Measurements from ENCODE around the gene MICB.

MICB gene

DNA sequence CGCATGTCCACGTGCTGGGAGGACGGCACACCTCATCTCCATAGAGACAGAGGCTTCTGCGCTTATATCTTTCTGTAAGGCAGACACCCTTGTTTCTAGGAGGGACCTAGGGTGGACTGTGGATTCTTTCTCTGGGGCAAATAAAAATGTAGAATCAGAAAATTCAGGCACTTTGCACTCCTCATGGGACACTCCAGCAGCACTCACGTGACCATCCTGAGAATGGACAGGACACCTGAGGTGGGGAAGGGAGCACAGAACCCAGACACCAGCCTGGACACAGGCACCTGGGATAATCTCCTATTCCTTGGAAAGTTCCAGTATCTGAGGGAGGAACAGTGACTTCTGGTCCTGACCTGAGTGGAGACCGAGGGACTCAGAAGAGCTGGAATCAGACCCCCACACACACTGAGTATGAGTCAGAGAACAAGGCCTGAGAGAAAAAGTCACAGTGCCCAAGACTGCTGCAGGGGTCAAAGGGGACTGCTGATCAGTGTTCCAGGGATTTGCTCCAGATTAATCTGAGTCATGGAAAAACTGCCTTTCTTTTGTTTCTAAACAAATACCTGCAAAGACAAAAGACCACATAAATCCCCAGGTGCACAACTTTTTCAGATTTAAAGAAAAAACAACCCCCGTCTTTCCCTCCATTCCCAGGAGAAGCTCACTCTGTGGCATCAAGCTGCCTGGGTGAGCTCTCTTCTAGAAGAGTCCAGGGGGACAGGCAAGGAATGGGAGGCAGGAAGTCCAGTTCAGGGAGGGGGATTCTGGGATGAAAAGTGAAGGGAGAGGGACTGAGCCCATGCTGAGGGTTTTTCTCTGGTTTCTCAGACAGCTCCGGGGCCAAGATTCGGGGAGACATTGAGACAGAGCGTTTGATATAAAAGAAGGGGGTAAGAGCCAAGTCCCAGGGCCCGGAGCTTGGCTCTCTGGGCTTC lies 35.6 kb upstream of the MICB start:
- CTCF ChIA-PET: interaction anchor here (0.9 kb wide), 1 partner anchor 16 kb away, joined by 3 read pairs; no protein-coding TSS in a partner anchor
- H3K27ac ChIP-seq (ENCODE audit: insufficient read depth in 1 of 2, low read depth in 1 of 2, low read length in 2 of 2, poor library complexity in 1 of 2, severe bottlenecking in 2 of 2): peak overlapping the region; percentile 59 to 87
- H3K9me3 ChIP-seq (ENCODE audit: control extremely low read depth in 1 of 5, control insufficient read depth in 4 of 5, insufficient read depth in 2 of 5, low read depth in 1 of 5, low read length in 4 of 5): no peaks in the 10 kb centered on the region
- 69% methylated on average over 8 of the region's 11 CpGs for WGBS (ENCODE audit: insufficient coverage)
- H3K27me3 ChIP-seq (replicated peaks in 2 of 5; ENCODE audit: control insufficient read depth in 4 of 5, insufficient read depth in 5 of 5, low read length in 4 of 5): no peaks in the 10 kb centered on the region
- H3K4me3 ChIP-seq (ENCODE audit: control insufficient read depth in 1 of 7, extremely low read depth in 1 of 7, insufficient read depth in 4 of 7, low read depth in 2 of 7, low read length in 6 of 7): peak overlapping the region; percentile 56 to 94 (median 69)
- DNase-seq: no peak
- POLR2A ChIA-PET: interaction anchor here (0.6 kb wide), 1 partner anchor 250 kb away, joined by 3 read pairs; no protein-coding TSS in a partner anchor
- H3K36me3 ChIP-seq (ENCODE audit: control insufficient read depth in 4 of 4, insufficient read depth in 4 of 4, low read length in 3 of 4): peaks cover 0 to 9% (median 4%) of the 10 kb centered on the region in 4 experiments
- peaks cover 0 to 29% (median 13%) of the 10 kb centered on the region in 4 experiments for H3K4me1 ChIP-seq (ENCODE audit: control extremely low read depth in 1 of 4, control insufficient read depth in 4 of 4, insufficient read depth in 4 of 4, low read length in 3 of 4)

DNA sequence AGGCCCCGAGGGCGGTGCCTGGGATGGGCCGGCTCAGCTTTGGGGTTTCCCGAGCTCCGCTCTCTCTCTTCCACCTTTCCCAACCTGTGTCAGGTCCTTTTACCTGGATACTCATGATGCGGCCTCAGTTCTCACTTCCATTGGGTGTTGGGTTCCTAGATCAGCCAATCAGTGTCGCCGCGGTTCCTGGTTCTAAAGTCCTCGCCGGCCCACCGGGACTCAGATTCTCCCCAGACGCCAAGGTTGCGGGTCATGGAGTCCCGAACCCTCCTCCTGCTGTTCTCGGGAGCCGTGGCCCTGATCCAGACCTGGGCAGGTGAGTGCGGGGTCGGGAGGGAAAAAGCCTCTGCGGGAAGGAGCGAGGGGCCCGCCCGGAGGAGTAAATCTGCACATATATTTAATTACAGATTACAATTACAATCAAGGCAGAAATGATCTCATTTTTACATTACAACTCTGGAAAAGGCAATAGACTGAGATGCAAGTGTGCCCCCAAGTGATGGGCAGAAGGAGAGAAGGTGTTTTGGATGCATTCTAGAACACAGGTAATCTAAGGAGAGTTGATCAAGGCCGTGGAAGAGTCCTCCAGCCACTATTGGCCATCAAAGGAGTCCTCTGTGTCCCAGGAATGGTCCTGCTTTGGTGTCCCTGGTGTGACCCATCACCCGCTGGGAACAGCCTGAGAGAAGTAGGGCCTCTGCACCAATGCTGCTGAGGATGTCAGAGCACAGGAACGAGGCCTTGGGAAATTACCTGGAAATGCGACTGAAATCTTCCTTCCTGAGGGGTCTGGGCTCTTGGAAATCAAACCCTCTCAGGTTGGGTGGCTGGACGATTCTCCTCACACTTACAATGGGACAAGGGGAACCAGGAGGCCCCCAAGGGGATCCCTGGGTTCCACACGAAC lies 34.7 kb upstream of the MICB start:
- H3K4me1 ChIP-seq (ENCODE audit: control extremely low read depth in 1 of 4, control insufficient read depth in 4 of 4, insufficient read depth in 4 of 4, low read length in 3 of 4): peaks cover 0 to 29% (median 13%) of the 10 kb centered on the region in 4 experiments
- CTCF ChIA-PET: interaction anchor here (0.9 kb wide), 1 partner anchor 15 kb away, joined by 3 read pairs; no protein-coding TSS in a partner anchor
- H3K4me3 ChIP-seq (ENCODE audit: control insufficient read depth in 1 of 7, extremely low read depth in 1 of 7, insufficient read depth in 4 of 7, low read depth in 2 of 7, low read length in 6 of 7): peak overlapping the region; percentile 56 to 94 (median 69)
- POLR2A ChIA-PET: interaction anchor here (0.6 kb wide), 1 partner anchor 251 kb away, joined by 3 read pairs; no protein-coding TSS in a partner anchor
- 8% methylated on average over 18 of the region's 29 CpGs for WGBS (ENCODE audit: insufficient coverage)
- peaks cover 0 to 13% (median 6%) of the 10 kb centered on the region in 4 experiments for H3K36me3 ChIP-seq (ENCODE audit: control insufficient read depth in 4 of 4, insufficient read depth in 4 of 4, low read length in 3 of 4)
- H3K27me3 ChIP-seq (replicated peaks in 2 of 5; ENCODE audit: control insufficient read depth in 4 of 5, insufficient read depth in 5 of 5, low read length in 4 of 5): no peaks in the 10 kb centered on the region
- no peaks in the 10 kb centered on the region for H3K9me3 ChIP-seq (ENCODE audit: control extremely low read depth in 1 of 5, control insufficient read depth in 4 of 5, insufficient read depth in 2 of 5, low read depth in 1 of 5, low read length in 4 of 5)
- peak; percentile 82 to 92 (median 87) for DNase-seq
- H3K27ac ChIP-seq (ENCODE audit: insufficient read depth in 1 of 2, low read depth in 1 of 2, low read length in 2 of 2, poor library complexity in 1 of 2, severe bottlenecking in 2 of 2): peak overlapping the region; percentile 59 to 87

DNA sequence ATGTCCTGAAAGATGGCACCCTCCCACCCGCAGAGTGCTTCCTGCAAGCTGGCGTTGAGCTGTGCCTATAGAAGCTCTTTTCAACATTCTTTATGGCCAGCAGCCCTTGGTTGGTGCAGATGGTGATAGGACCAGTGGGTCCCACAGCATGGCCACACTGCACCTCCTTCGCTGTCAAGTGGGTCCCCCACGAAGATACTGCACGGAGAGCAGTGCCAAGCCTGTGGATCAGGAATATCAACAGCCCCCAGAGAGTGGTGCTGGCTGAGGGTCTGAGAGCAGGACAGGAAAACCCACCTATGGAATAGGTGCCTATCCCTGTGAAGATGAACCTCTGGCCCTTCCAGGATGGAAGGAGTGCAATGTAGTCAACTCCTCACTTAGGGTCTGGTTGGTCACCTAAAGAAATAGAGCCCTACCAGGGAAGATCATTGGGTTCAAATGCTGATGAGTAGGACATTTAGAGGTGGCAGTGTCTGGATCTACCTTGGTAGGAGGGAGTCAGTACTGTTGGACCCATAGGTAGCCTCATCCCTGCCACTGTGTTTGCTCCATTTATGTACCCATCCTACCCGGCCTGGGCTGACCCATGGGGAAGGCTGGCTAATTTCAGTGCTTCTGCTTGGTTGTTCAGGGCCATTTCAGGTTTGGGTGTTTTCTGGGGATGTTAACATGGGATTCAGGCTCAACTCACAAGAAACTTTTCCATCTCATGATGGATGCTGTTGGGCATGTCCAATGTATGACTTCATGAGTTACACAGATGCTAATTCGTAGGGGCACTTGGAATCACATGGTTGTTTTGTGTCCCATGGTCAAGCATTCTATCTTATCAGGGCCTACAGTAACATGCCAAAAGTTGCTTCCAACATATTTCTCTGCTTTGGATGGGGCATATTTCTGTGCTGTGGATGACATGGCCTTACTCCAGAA lies 33.4 kb upstream of the MICB start:
- no peak for DNase-seq
- Histone ChIP-seq H3K27me3 (replicated peaks in 2 of 5; ENCODE audit: control insufficient read depth in 4 of 5, insufficient read depth in 5 of 5, low read length in 4 of 5) (no peaks in the 10 kb centered on the region), H3K27ac (ENCODE audit: insufficient read depth in 1 of 2, low read depth in 1 of 2, low read length in 2 of 2, poor library complexity in 1 of 2, severe bottlenecking in 2 of 2) (no peak overlapping the region), H3K4me3 (ENCODE audit: control insufficient read depth in 1 of 7, extremely low read depth in 1 of 7, insufficient read depth in 4 of 7, low read depth in 2 of 7, low read length in 6 of 7) (peak overlapping the region in 4 of 7 experiments; percentile 64 to 94 (median 78)), H3K4me1 (ENCODE audit: control extremely low read depth in 1 of 4, control insufficient read depth in 4 of 4, insufficient read depth in 4 of 4, low read length in 3 of 4) (peaks cover 0 to 29% (median 13%) of the 10 kb centered on the region in 4 experiments), H3K36me3 (ENCODE audit: control insufficient read depth in 4 of 4, insufficient read depth in 4 of 4, low read length in 3 of 4) (peaks cover 0 to 14% (median 6%) of the 10 kb centered on the region in 4 experiments), H3K9me3 (ENCODE audit: control extremely low read depth in 1 of 5, control insufficient read depth in 4 of 5, insufficient read depth in 2 of 5, low read depth in 1 of 5, low read length in 4 of 5) (no peaks in the 10 kb centered on the region)
- ChIA-PET POLR2A (no interaction called here), CTCF (no interaction called here)
- 100% methylated on average over 6 of the region's 7 CpGs for WGBS (ENCODE audit: insufficient coverage)

DNA sequence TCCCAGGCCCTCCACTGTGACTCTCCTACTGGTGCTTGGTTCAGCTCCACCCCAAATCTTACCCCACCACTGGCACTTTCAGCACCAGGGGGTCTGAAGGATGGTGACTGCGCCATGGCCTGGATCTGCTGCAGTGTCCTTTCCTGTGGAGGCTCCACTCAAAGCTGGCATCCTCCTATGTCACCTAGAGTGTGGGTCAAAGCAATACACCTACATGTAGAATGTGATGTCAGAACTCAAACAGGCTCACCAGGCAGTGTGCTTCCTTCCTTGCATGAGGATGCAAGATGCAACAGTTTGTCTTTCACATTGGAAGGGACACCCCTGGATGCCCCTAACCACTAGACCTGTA lies 32.8 kb upstream of the MICB start:
- H3K4me3 ChIP-seq (ENCODE audit: control insufficient read depth in 1 of 7, extremely low read depth in 1 of 7, insufficient read depth in 4 of 7, low read depth in 2 of 7, low read length in 6 of 7): peak overlapping the region in 1 of 7 experiments; percentile 94
- CTCF ChIA-PET: no interaction called here

DNA sequence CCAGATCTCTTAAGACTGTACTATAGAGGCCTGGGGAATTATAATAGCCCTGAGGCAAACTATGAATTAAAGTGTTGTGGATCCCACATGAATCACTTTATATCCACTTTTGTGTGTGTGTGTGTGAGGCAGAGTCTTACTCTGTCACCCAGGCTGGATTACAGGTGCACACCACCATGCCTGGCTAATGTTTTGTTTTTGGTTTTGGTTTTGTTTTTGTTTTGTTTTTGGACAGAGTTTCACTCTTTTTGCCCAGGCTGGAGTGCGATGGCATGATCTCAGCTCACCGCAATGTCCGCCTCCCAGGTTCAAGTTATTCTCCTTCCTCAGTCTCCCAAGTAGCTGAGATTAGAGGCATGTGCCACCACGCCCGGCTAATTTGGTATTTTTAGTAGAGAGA lies 32.2 kb upstream of the MICB start:
- no peak overlapping the region for H3K27ac ChIP-seq (ENCODE audit: insufficient read depth in 1 of 2, low read depth in 1 of 2, low read length in 2 of 2, poor library complexity in 1 of 2, severe bottlenecking in 2 of 2)
- peaks cover 0 to 14% (median 6%) of the 10 kb centered on the region in 4 experiments for H3K36me3 ChIP-seq (ENCODE audit: control insufficient read depth in 4 of 4, insufficient read depth in 4 of 4, low read length in 3 of 4)
- DNase-seq: peak in 1 of 3 donors; percentile 20
- CTCF ChIA-PET: no interaction called here
- no peaks in the 10 kb centered on the region for H3K27me3 ChIP-seq (replicated peaks in 2 of 5; ENCODE audit: control insufficient read depth in 4 of 5, insufficient read depth in 5 of 5, low read length in 4 of 5)
- POLR2A ChIA-PET: no interaction called here
- H3K4me3 ChIP-seq (ENCODE audit: control insufficient read depth in 1 of 7, extremely low read depth in 1 of 7, insufficient read depth in 4 of 7, low read depth in 2 of 7, low read length in 6 of 7): no peak overlapping the region
- H3K9me3 ChIP-seq (ENCODE audit: control extremely low read depth in 1 of 5, control insufficient read depth in 4 of 5, insufficient read depth in 2 of 5, low read depth in 1 of 5, low read length in 4 of 5): no peaks in the 10 kb centered on the region
- peaks cover 0 to 29% (median 13%) of the 10 kb centered on the region in 4 experiments for H3K4me1 ChIP-seq (ENCODE audit: control extremely low read depth in 1 of 4, control insufficient read depth in 4 of 4, insufficient read depth in 4 of 4, low read length in 3 of 4)
- 80% methylated on average over 1 of the region's 5 CpGs for WGBS (ENCODE audit: insufficient coverage)

More for the DNA sequence above, 32.8 kb upstream of the MICB start:
- POLR2A ChIA-PET: no interaction called here
- H3K9me3 ChIP-seq (ENCODE audit: control extremely low read depth in 1 of 5, control insufficient read depth in 4 of 5, insufficient read depth in 2 of 5, low read depth in 1 of 5, low read length in 4 of 5): no peaks in the 10 kb centered on the region
- peaks cover 0 to 29% (median 13%) of the 10 kb centered on the region in 4 experiments for H3K4me1 ChIP-seq (ENCODE audit: control extremely low read depth in 1 of 4, control insufficient read depth in 4 of 4, insufficient read depth in 4 of 4, low read length in 3 of 4)
- no peaks in the 10 kb centered on the region for H3K27me3 ChIP-seq (replicated peaks in 2 of 5; ENCODE audit: control insufficient read depth in 4 of 5, insufficient read depth in 5 of 5, low read length in 4 of 5)
- H3K36me3 ChIP-seq (ENCODE audit: control insufficient read depth in 4 of 4, insufficient read depth in 4 of 4, low read length in 3 of 4): peaks cover 0 to 14% (median 6%) of the 10 kb centered on the region in 4 experiments
- no peak overlapping the region for H3K27ac ChIP-seq (ENCODE audit: insufficient read depth in 1 of 2, low read depth in 1 of 2, low read length in 2 of 2, poor library complexity in 1 of 2, severe bottlenecking in 2 of 2)
- WGBS (ENCODE audit: insufficient coverage): 100% methylated on average over 1 of the region's 1 CpG
- DNase-seq: no peak

DNA sequence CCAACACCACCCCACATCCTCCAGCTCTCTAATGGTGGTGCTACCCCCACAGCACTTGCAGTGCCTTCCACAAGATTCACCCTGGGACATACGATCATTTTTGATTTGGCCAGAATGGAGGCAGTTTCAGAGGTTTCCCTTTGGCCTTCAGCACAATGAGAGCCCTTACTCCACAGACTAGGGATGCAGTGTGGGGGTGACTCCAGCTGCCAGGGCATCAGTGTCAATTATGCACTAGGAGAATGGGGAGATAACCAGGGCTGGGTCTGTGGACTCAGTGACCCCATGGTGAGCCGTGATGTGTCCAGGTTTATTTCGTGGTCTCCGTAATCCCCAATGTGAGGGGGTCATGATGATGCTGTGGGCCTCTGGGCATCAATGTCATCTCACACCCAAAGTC lies 31.5 kb upstream of the MICB start:
- peaks cover 0 to 29% (median 13%) of the 10 kb centered on the region in 4 experiments for H3K4me1 ChIP-seq (ENCODE audit: control extremely low read depth in 1 of 4, control insufficient read depth in 4 of 4, insufficient read depth in 4 of 4, low read length in 3 of 4)
- no peaks in the 10 kb centered on the region for H3K9me3 ChIP-seq (ENCODE audit: control extremely low read depth in 1 of 5, control insufficient read depth in 4 of 5, insufficient read depth in 2 of 5, low read depth in 1 of 5, low read length in 4 of 5)
- POLR2A ChIA-PET: interaction anchor here (0.6 kb wide), 1 partner anchor 1102 kb away, joined by 3 read pairs; no protein-coding TSS in a partner anchor
- no peak overlapping the region for H3K27ac ChIP-seq (ENCODE audit: insufficient read depth in 1 of 2, low read depth in 1 of 2, low read length in 2 of 2, poor library complexity in 1 of 2, severe bottlenecking in 2 of 2)
- H3K27me3 ChIP-seq (replicated peaks in 2 of 5; ENCODE audit: control insufficient read depth in 4 of 5, insufficient read depth in 5 of 5, low read length in 4 of 5): no peaks in the 10 kb centered on the region
- WGBS (ENCODE audit: insufficient coverage): 100% methylated on average over 4 of the region's 4 CpGs
- DNase-seq: no peak
- peaks cover 0 to 14% (median 6%) of the 10 kb centered on the region in 4 experiments for H3K36me3 ChIP-seq (ENCODE audit: control insufficient read depth in 4 of 4, insufficient read depth in 4 of 4, low read length in 3 of 4)
- H3K4me3 ChIP-seq (ENCODE audit: control insufficient read depth in 1 of 7, extremely low read depth in 1 of 7, insufficient read depth in 4 of 7, low read depth in 2 of 7, low read length in 6 of 7): no peak overlapping the region
- CTCF ChIA-PET: no interaction called here

Measured in common myeloid progenitor, CD34-positive (primary cell).